Lower lobe of right lung (tissue), 2 donors: ENCODE data around the gene FN1. TPM values are rescaled to one million over a fixed set of nuclear protein-coding genes. Genes with fewer than 3 reads are reported as not detected.

Experiments
- ATAC-seq, 2 donors: fragments of 200-7000 bp; cut with Tn5 transposase; one replicate each; pipeline ENCODE4 v1.9.1; 2020 to 2022; ENCODE audit warnings: mild to moderate bottlenecking in 2 of 2, moderate library complexity in 2 of 2
- DNase-seq: peaks from one replicate; pipeline ENCODE4 v3.0.0-alpha.2; 2020
- H3K27ac ChIP-seq: fragments of 200-600 bp; one replicate; pipeline ENCODE4 v1.8.0; 2022
- H3K27me3 ChIP-seq: fragments of 200-600 bp; one replicate; pipeline ENCODE4 v1.8.0; 2022; ENCODE audit warnings: low read depth
- H3K36me3 ChIP-seq: fragments of 200-600 bp; one replicate; pipeline ENCODE4 v1.8.0; 2022; ENCODE audit warnings: mild to moderate bottlenecking
- H3K4me1 ChIP-seq: fragments of 200-600 bp; one replicate; pipeline ENCODE4 v1.8.0; 2022
- H3K4me3 ChIP-seq: fragments of 200-600 bp; one replicate; pipeline ENCODE4 v1.8.0; 2022; ENCODE audit warnings: mild to moderate bottlenecking
- H3K9me3 ChIP-seq: fragments of 200-600 bp; one replicate; pipeline ENCODE4 v1.8.0; 2022
- CTCF ChIP-seq: fragments of 200-600 bp; IDR thresholded peaks from one replicate; pipeline ENCODE4 v1.8.0; 2022; ENCODE audit warnings: antibody characterized with exemption, mild to moderate bottlenecking
- intact Hi-C: fragments of 100-400 bp; cut with DNase I; formaldehyde crosslinking; loops from one replicate; pipeline ENCODE4 v1.11.0; 2022
- total RNA-seq: library from RNA; stranded (reverse); fragmentation: NEBNext Ultra II Directional; extraction: Animal tissue kit (Norgen Biotek cat#: 25700); gene quantifications from one replicate; pipeline ENCODE4 v1.2.1, GENCODE V29; 2021
- donor health status: DM: no; HTN: yes; CAD: no; lungs with severe emphysema.

The FN1 gene
- total RNA-seq, 1 donor from 2014 or later = 1,248 TPM

- ATAC-seq = no peak
- no peak overlapping the region for H3K4me3 ChIP-seq
- DNase-seq = no peak
- no peaks in the 10 kb centered on the region for H3K4me1 ChIP-seq
- no peaks in the 10 kb centered on the region for H3K27me3 ChIP-seq
- no peak for TF ChIP-seq CTCF
- intact Hi-C loops = no loop called here
- no peak overlapping the region for H3K27ac ChIP-seq
- no peaks in the 10 kb centered on the region for H3K9me3 ChIP-seq
- peaks cover 32% of the 10 kb centered on the region for H3K36me3 ChIP-seq
These were observed 76.8 kb downstream of the FN1 start for GRCh38 chr2:215358891-215359575.

- no peaks in the 10 kb centered on the region for H3K9me3 ChIP-seq
- intact Hi-C loops = no loop called here
- no peak overlapping the region for H3K4me3 ChIP-seq
- peaks cover 25% of the 10 kb centered on the region for H3K36me3 ChIP-seq
- TF ChIP-seq CTCF = no peak
- no peaks in the 10 kb centered on the region for H3K27me3 ChIP-seq
- ATAC-seq = no peak
- H3K4me1 ChIP-seq = no peaks in the 10 kb centered on the region
- H3K27ac ChIP-seq = no peak overlapping the region
- no peak for DNase-seq
These were observed 77.5 kb downstream of the FN1 start for GRCh38 chr2:215358312-215358845.

GRCh38 chr2:215357660-215358059 lies 78.2 kb downstream of the FN1 start:
- Histone ChIP-seq H3K36me3 (peaks cover 19% of the 10 kb centered on the region), H3K9me3 (no peaks in the 10 kb centered on the region)

GRCh38 chr2:215356948-215357461 lies 78.9 kb downstream of the FN1 start:
- H3K4me3 ChIP-seq = no peak overlapping the region
- intact Hi-C loops = no loop called here
- ATAC-seq (no peak), DNase-seq (no peak)
- no peaks in the 10 kb centered on the region for H3K9me3 ChIP-seq
- no peaks in the 10 kb centered on the region for H3K27me3 ChIP-seq
- H3K27ac ChIP-seq = no peak overlapping the region
- no peak for TF ChIP-seq CTCF
- H3K36me3 ChIP-seq = peaks cover 15% of the 10 kb centered on the region
- H3K4me1 ChIP-seq = no peaks in the 10 kb centered on the region

More at GRCh38 chr2:215357660-215358059, 78.2 kb downstream of the FN1 start:
- no peak for TF ChIP-seq CTCF
- no peaks in the 10 kb centered on the region for H3K4me1 ChIP-seq
- no peak overlapping the region for H3K4me3 ChIP-seq
- no peak overlapping the region for H3K27ac ChIP-seq
- ATAC-seq (no peak), DNase-seq (no peak)
- H3K27me3 ChIP-seq = no peaks in the 10 kb centered on the region
- intact Hi-C loops = no loop called here

GRCh38 chr2:215356334-215356947 lies 79.4 kb downstream of the FN1 start:
- no peak for DNase-seq
- ATAC-seq = no peak
- no peaks in the 10 kb centered on the region for H3K9me3 ChIP-seq

More at GRCh38 chr2:215356334-215356947, 79.4 kb downstream of the FN1 start:
- Histone ChIP-seq H3K36me3 (peaks cover 15% of the 10 kb centered on the region), H3K27me3 (no peaks in the 10 kb centered on the region), H3K4me1 (no peaks in the 10 kb centered on the region), H3K27ac (no peak overlapping the region), H3K4me3 (no peak overlapping the region)
- no peak for TF ChIP-seq CTCF
- intact Hi-C loops = no loop called here
